HCEC 1CT (cell line): ENCODE measurements around the gene LRRC74A.
"Not testable (repeated sequence)": the region's sequence is repeated elsewhere in the genome, so short reads cannot be mapped to it uniquely, and the experiment has no call there.

Experiments used
- DNase-seq: peaks from one replicate; pipeline ENCODE4 v3.0.0-alpha.2; 2017

LRRC74A gene

GRCh38 chr14:76856769-76857168 lies 30.6 kb downstream of the LRRC74A start:
- no peak for DNase-seq

DNA sequence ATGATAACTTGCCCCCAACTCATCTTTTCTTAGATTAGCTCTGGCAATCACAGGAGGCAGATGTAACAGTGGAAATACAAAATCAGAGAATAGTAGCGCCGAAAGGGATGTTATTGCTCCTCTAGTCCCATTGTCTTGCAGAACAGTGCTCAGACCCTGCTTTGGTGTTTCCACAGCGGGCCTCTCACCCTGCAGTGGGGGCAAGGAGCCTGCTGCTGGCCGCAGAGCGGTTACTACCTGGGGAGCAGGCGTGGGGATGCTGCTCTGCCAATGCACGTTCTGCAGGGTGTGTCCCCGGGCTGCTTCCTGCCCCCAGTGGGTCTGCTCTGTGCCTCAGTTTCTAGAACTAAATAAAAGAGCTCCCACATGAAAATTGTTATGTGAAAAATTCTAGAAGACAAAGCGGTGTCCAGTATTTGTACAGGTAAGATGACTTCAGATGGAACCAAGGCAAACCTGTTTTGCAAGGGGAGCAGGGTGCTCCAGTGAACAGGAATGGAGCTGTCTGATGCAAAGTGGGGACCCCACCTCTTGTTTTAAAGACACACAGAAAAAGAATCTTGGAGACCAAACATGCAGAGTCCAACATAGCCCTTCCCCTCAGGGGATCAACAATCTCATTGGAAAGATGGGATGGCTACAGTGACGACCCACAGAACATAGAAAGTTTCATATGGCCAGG lies 35.5 kb downstream of the LRRC74A start:
- no peak for DNase-seq

DNA sequence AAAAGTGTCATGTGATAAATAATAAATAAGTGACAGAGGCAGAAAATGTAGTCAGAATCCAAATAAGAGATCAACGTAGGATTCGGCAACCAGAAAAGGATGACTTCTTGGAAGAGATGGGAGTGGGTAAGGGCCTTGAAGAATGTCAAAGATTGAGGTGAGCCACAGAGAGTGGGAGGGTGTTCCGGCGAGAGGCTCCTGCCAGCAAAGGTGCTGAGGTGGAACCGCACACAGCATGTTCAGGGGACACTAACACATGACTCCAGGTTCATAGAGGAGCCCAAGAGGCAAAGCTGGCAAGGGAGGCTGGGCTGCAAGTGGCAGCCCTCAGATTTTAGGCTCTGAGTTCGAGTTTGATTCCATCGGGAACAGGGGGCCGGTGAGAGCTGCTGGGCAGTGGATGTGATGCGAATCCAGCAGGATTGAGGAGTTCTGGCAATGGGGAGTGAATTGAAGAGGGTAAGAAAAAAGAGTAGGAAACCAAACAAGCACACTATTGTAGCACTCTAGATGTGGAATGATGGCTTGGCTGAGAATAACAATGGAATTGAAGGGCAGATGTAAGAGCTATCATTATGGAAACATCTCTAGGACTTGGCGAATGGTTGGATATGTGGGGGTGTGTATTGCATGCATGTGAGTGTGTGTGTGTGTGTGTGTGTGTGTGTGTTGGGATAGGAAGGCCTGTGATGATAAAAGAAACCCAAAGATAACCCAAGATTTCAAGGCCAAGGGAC lies 36.5 kb downstream of the LRRC74A start:
- no peak for DNase-seq

- no peak for DNase-seq
These were observed 37.7 kb downstream of the LRRC74A start for GRCh38 chr14:76863724-76864407.

DNA sequence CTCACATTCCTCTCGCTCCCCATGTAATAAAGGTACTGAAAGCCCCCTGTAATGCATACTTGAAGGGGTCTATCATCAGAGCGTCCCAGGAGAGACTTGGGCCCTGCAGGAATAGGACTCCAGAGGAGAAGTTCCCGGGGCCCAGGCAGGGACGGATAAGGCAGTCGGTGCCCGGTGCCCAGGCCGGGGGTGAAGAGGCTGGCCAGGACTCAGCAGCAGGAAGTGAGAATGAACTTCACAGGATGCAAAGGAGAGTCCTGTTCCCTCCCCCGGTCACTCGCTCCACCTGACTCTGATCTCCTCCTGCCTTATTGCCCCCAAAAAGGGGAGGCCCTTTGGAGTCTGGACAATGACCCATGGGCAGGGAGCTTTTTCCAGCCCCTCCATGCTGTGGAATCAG lies 40.2 kb downstream of the LRRC74A start:
- DNase-seq = no peak

DNA sequence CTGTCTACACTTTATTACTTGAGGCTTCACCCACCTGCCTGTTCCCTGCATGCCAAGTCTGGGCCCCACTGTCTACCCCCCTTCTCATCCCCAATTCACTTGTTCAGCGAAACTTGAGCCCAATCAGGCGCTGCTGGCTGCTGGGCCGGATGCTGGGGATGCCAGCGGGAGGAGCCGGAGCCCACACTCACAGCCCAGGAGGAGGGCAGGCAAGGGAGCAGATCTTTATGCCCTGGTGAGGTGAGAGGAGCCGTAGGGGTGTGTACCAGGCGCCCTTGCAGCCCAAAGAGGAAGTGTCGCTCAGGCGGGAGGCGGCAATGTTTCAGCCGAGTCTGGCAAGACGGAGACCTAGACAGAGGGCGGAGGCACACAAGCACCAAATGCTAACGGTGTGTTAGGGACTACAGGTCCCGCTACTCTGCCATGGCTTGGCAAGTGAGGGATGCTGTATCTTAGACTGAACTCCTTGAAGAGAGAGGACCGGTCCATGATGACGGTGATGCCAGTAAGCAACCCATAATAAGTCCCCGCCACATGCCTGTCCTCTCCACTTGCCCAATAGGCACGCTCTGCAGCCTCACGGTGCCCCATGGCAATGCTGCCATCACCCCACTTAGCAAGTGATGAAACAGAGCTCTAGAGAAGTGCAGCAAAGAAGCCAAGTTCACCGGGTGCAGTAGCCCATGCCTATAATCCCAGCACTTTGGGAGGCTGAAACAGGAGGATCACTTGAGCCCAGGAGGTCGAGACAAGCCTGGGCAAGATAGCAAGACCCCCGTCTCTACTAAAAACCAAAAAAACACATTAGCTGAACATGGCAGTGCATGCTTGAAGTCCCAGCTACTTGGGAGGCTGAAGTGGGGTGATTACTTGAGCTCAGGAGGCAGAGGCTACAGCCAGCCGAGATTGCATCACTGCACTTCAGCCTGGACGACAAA lies 41.6 kb downstream of the LRRC74A start:
- no peak for DNase-seq

GRCh38 chr14:76868454-76869170 lies 42.4 kb downstream of the LRRC74A start:
- no peak for DNase-seq

DNA sequence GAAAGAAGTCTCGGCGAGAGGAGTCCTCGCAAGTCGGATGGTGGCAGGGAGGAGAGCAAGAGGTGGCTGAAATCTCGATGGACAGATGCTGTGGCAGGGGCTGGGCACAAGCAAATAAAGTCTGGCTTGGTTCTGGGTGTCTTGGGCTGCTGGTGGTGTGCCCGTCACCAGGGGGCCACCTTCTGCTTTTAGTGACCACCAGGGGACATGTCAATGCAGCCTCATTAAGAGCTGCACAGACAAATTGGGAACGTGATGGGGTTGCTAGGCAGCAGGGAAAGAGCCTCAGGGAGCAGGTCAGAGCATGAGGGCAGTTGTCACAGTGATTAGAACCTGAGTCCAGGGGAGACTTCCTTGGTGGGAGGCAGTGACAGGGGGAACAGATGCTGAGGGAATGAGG lies 44.0 kb downstream of the LRRC74A start:
- DNase-seq = no peak

DNA sequence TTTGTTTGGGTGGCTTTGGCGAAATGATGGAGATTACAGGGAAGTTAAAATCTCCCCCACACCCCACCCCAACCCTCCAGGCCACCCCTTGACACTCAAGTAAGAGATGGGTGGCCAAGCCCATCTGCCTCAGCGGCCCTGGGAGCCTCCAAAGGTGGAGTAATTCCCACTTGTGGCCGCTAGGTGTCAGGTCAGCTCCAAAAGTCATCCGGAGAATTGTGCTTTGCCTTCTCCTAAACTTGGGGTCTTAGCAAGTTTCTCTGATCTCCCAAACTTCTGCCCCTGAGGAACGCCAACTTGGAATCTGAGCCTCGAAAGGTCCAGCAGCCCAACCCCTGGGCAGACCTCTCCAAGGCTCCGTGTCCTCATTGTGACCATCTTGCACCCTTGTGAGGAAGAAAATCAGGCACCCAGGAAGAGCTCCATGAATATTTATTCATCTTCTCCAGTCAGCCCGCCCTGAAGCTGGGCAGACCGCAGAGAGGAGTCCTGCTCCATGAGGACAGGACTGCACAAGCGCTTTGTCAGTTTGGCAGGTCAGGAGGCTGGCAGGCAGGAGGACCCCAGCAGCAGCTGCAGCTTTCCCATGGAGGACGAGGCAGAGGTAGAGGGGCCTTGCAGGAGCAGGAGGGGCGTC lies 46.7 kb downstream of the LRRC74A start:
- DNase-seq = peak; percentile 17

GRCh38 chr14:76874734-76875133 lies 48.5 kb downstream of the LRRC74A start:
- no peak for DNase-seq

DNA sequence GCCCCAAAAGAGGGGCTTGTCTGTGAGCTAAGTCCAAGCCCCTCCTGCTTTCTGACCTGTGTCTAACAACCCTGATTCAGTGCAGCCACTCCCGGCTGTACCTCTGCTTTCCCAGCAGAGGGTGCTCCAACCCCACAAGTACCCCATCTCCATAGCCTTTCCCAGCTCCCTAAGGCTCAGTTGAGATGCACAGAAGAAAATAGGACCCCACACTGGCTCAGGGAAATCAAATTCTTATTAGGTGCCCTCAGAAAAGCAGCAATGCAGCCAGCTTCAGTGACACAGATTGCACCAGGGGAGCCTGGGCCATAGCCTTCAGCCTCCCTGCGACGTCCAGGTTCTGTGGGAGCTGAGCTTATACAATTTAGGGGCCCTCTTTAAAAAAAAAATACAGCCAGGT lies 49.9 kb downstream of the LRRC74A start:
- DNase-seq = peak; percentile 59

DNA sequence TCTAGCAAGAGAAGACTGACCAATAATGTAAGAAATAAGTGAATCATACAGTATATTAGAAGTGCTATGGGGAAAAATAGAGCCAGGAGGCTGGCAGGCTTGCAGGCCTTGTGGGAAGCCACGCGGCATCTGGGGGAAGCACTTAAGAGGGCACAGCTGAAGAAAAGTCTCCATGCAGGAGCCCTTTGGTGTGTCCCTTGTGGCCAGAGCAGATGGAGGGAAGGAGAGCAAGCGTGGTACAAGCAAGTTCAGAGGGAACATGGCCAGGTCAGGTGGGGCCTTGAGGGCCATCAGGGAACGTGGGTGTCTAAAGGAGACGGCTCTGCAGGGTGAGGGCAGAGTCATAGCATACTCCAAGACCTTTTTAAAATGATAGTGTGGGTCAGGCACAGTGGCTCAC lies 51.7 kb downstream of the LRRC74A start:
- no peak for DNase-seq

GRCh38 chr14:76880449-76880848 lies 54.2 kb downstream of the LRRC74A start:
- DNase-seq = no peak

DNA sequence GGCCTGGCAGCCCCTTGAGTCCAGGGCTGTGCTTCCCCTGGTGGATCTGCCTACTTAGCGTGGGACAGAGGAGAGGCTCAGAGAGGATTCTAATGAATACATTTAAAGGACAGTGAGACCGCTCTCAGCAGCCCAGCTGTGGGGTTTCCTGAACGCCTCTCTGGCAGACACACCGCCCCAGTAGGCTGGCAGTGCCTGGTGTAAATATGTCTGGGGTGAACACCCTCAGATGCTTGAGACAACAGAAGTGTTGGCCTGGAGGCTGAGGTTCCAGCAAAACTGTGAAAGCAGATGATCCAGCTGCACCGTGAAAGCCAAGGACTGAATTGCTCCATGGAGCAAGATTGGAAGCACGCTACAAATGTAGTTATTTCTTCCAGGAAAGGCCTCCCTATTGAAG lies 55.1 kb downstream of the LRRC74A start:
- DNase-seq = no peak

DNA sequence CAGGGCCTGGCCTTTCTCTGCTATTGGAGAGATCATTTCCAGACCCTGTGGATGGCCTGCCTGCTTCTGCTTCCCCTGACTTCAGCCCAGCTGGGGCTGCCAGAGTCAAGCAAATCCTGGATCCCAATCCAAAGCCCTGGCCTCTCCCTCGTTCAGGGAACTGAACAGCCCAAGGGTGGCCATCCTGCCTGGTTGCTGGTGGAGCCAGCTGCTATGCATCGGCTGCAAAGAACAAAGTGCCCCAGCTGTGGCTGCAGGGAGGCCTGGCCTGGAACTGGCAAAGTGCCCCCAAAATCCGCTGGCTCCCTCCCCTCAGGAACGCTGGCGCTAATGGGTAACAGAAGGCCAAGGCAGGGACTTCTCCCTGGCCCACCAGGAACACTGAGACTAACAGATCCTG lies 56.4 kb downstream of the LRRC74A start:
- no peak for DNase-seq

GRCh38 chr14:76883447-76883846 lies 57.2 kb downstream of the LRRC74A start:
- DNase-seq = no peak

DNA sequence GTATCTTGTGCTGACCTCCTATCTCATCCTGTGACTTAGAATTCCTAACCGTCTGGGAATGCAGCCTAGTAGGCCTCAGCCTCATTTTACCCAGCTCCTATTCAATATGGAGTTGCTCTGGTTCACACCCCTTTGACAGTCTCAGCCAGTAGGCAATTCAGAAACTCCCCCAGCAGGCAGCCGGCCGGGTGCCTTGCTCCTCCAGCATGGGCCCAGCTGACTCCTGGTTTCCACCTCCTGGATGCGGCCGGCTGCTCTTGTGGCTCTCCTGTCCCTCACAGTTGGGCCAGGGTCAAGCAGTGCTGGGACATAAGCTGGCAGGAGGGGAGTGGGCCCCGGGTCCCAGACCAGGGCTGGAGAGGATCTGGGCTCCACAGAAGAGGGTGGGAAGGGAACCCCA lies 58.2 kb downstream of the LRRC74A start:
- DNase-seq = no peak

GRCh38 chr14:76884853-76885276 lies 58.7 kb downstream of the LRRC74A start:
- no peak for DNase-seq

DNA sequence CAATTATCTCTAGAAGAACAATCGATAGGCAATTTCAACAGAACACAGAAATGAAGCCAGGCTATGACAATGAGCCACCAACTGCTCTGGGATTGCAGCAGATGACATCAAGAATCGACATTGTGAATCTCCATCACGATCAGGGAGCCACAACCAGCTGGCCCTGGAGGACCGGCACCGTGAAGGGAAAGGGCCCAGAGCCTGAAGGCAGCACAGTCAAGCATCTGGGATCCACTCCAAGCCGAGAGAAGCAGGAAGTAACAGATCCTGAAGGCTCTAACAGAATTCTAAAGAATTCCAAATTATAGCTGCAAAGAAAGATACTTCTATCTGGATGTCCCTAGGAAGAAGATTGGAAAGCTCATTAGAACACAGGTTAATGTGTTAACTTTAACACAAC lies 61.0 kb downstream of the LRRC74A start:
- DNase-seq = no peak

GRCh38 chr14:76891391-76891790 lies 65.2 kb downstream of the LRRC74A start:
- DNase-seq = no peak

- DNase-seq = no peak
These were observed 68.1 kb downstream of the LRRC74A start for GRCh38 chr14:76894308-76894707.

DNA sequence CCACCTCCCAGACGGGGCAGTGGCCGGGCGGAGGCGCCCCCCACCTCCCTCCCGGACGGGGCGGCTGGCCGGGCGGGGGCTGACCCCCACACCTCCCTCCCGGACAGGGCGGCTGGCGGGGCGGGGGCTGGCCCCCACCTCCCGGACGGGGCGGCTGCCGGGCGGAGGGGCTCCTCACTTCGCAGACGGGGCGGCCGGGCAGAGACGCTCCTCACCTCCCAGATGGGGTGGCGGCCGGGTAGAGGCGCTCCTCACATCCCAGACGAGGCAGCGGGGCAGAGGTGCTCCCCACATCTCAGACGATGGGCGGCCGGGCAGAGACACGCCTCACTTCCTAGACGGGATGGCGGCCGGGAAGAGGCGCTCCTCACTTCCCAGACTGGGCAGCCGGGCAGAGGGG lies 71.8 kb downstream of the LRRC74A start:
- DNase-seq = not testable (repeated sequence)
